ENCODE data around the gene ABHD14A. TPM values are rescaled to one million over a fixed set of nuclear protein-coding genes. Genes with fewer than 3 reads are reported as not detected.

ABHD14A gene
- total and polyA plus RNA-seq, 2 donors = 12.7 to 17.6 TPM

DNA sequence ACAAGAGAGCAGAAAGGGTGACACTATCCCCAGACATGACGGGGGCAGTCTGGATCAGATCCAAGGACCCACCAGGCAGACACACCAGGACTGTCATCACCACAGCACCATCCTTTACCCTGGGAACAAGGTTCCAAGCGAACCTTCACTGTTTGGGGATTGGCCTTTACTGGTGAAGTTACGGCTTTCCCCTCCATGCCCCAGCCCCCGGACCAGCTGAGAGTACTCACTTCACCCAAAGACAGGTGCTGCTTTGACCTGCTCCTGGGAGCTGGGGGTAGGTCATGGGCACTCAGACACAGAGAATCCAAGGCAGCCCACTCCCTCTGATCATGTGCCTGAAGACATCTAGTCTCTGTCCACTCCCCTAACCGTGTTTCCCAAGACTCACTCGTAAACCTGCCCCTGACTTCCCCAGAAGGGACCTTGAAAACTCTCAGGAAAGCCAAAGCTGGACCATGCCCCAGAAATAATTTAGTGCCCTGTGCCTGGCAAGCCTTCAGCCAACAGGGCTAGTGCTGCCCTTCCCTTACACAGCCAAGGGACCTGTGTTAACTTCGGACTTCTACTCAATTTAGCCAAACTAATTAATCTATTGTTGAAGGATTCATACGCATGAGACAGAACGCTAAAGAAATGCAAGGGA is 36.0 kb upstream of the ABHD14A start:
- H3K27me3 ChIP-seq (ENCODE audit: control insufficient read depth in 2 of 2, insufficient read depth in 1 of 2, low read length in 1 of 2) = no peaks in the 10 kb centered on the region
- DNase-seq (ENCODE audit: low read depth in 6 of 9, low spot score in 9 of 9) = no peak
- no peak overlapping the region for H3K27ac ChIP-seq (ENCODE audit: low read depth in 1 of 2, low read length in 1 of 2)
- no peaks in the 10 kb centered on the region for H3K9me3 ChIP-seq (ENCODE audit: control insufficient read depth in 2 of 2, insufficient read depth in 1 of 2, low read length in 1 of 2)
- H3K36me3 ChIP-seq (ENCODE audit: control insufficient read depth in 2 of 2, insufficient read depth in 2 of 2, low read length in 1 of 2) = peaks cover 27 to 37% of the 10 kb centered on the region in 2 donors
- H3K4me3 ChIP-seq (ENCODE audit: low read length in 2 of 2) = no peak overlapping the region
- WGBS = 98% methylated on average over 9 of the region's 9 CpGs
- H3K4me1 ChIP-seq (ENCODE audit: control insufficient read depth in 2 of 2, insufficient read depth in 2 of 2, low read length in 2 of 2) = peaks cover 11 to 19% of the 10 kb centered on the region in 2 donors

DNA sequence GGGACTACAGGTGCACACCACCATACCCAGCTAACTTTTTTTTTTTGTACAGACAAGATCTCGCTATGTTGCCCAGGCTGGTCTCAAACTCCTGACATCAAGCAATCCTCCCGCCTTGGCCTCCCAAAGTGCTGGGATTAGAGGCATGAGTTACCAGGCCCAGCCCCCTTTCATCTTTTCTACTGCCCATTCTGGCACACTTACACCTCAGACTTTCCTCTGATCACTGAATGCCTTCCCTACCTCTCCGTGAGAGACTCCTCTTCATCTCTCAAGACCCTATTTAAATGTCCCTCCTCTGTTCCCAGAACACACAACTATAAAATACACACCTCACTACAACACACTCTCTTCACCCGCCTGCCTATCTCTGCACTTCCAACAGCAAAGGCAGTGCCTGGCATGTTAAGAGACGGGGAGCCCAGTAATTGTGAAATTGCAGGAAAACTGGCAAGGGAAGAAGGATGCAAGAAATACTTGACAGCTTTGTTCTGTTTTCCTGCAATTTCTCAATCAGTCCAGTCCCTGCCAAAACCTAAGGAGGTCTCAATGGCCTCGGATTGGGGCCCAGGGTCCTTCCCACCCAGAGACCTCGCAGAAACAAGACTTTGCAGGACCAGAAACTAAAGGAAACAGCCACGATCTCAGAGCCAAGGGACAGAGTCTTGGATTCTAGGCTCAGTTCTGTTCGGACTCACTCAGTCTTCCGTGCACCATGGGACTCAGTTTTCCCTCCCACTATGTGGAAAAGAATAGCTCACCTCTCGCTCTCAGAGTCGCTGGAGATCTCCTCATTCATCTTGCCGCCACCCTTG is 34.0 kb upstream of the ABHD14A start:
- peaks cover 12 to 24% of the 10 kb centered on the region in 2 donors for H3K36me3 ChIP-seq (ENCODE audit: control insufficient read depth in 2 of 2, insufficient read depth in 2 of 2, low read length in 1 of 2)
- no peaks in the 10 kb centered on the region for H3K27me3 ChIP-seq (ENCODE audit: control insufficient read depth in 2 of 2, insufficient read depth in 1 of 2, low read length in 1 of 2)
- H3K4me3 ChIP-seq (ENCODE audit: low read length in 2 of 2) = peak overlapping the region; percentile 59 to 73
- 50% methylated on average over 13 of the region's 13 CpGs for WGBS
- H3K4me1 ChIP-seq (ENCODE audit: control insufficient read depth in 2 of 2, insufficient read depth in 2 of 2, low read length in 2 of 2) = peaks cover 11 to 19% of the 10 kb centered on the region in 2 donors
- no peak for DNase-seq (ENCODE audit: low read depth in 6 of 9, low spot score in 9 of 9)
- H3K27ac ChIP-seq (ENCODE audit: low read depth in 1 of 2, low read length in 1 of 2) = no peak overlapping the region
- H3K9me3 ChIP-seq (ENCODE audit: control insufficient read depth in 2 of 2, insufficient read depth in 1 of 2, low read length in 1 of 2) = no peaks in the 10 kb centered on the region

DNA sequence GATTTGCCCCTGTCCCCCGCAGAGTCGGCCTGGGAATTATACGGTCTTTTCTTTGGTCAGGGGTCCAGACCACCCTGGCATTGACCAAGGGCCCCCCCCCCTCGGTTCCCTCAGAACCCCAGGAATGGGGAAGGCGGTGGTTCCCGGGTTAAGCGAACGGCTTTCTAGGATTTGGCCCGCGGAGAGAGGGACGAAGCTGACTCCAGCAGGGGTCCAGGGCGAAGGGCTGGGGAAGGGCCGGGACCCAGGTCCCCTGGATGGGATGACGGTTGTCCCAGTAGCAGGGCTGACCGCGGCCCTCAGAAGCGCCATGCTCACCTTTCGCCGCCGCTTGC is 33.4 kb upstream of the ABHD14A start:
- Histone ChIP-seq H3K4me3 (ENCODE audit: low read length in 2 of 2) (peak overlapping the region; percentile 59 to 73), H3K36me3 (ENCODE audit: control insufficient read depth in 2 of 2, insufficient read depth in 2 of 2, low read length in 1 of 2) (peaks cover 9 to 19% of the 10 kb centered on the region in 2 donors), H3K4me1 (ENCODE audit: control insufficient read depth in 2 of 2, insufficient read depth in 2 of 2, low read length in 2 of 2) (peaks cover 11 to 19% of the 10 kb centered on the region in 2 donors), H3K27me3 (ENCODE audit: control insufficient read depth in 2 of 2, insufficient read depth in 1 of 2, low read length in 1 of 2) (no peaks in the 10 kb centered on the region), H3K27ac (ENCODE audit: low read depth in 1 of 2, low read length in 1 of 2) (peak overlapping the region in 1 of 2 donors; percentile 26), H3K9me3 (ENCODE audit: control insufficient read depth in 2 of 2, insufficient read depth in 1 of 2, low read length in 1 of 2) (no peaks in the 10 kb centered on the region)
- DNase-seq (ENCODE audit: low read depth in 6 of 9, low spot score in 9 of 9) = no peak
- under 1% methylated on average over 20 of the region's 20 CpGs for WGBS

DNA sequence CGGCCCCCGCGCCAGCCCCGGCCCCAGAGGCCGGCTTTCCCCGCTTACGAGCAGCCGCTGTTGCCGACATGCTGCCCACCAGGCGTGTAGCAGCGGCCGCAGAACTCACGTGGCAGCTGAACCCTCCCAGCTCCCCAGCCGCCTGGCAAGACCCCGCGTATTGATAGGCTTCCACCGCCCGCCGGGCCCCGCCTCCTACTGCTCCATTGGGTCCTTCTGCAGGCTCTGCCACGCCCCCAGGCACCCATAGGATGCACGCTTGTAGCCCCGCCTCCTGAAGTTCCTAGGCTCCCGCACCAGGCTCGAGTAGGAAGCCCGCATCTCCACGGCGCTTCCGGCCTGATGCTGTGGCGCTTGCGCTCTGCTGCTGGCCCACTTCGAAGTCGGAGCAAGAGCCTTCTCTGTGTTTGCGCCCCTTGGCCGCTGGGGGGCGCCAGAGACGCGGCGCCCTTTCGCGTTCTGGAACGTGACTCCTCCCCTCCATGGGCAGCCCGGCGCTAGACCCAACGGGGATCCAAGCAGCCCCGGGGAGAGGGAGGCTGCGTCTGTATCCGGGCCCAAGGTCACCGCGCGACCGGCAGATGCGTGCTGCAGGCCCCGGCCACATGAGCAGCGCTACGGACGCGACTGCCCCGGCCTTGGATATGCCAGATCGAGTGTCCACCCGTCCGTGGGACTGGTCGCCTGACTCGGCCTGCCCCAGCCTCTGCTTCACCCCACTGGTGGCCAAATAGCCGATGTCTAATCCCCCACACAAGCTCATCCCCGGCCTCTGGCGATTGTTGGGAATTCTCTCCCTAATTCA is 32.9 kb upstream of the ABHD14A start, which contains the start of the genes PARP3 and RRP9:
Gene PARP3 (plus strand): TSS at position 566 of the 805 bp plus-strand sequence. CDS start 993 bp downstream, outside the sequence.
Gene RRP9 (minus strand): TSS at position 107 of the 805 bp plus-strand sequence. CDS start 37 bp downstream, at position 70.
- Histone ChIP-seq H3K27me3 (ENCODE audit: control insufficient read depth in 2 of 2, insufficient read depth in 1 of 2, low read length in 1 of 2) (no peaks in the 10 kb centered on the region), H3K9me3 (ENCODE audit: control insufficient read depth in 2 of 2, insufficient read depth in 1 of 2, low read length in 1 of 2) (no peaks in the 10 kb centered on the region), H3K4me3 (ENCODE audit: low read length in 2 of 2) (peak within 1 kb of the TSS; percentile 59 to 73), H3K4me1 (ENCODE audit: control insufficient read depth in 2 of 2, insufficient read depth in 2 of 2, low read length in 2 of 2) (peaks cover 11 to 19% of the 10 kb centered on the region in 2 donors), H3K36me3 (ENCODE audit: control insufficient read depth in 2 of 2, insufficient read depth in 2 of 2, low read length in 1 of 2) (peaks cover 3 to 14% of the 10 kb centered on the region in 2 donors), H3K27ac (ENCODE audit: low read depth in 1 of 2, low read length in 1 of 2) (peak within 1 kb of the TSS; percentile 51 to 80)
- DNase-seq (ENCODE audit: low read depth in 6 of 9, low spot score in 9 of 9) = peak; percentile 98 to 100 (median 99)
- 3% methylated on average over 67 of the region's 67 CpGs for WGBS

DNA sequence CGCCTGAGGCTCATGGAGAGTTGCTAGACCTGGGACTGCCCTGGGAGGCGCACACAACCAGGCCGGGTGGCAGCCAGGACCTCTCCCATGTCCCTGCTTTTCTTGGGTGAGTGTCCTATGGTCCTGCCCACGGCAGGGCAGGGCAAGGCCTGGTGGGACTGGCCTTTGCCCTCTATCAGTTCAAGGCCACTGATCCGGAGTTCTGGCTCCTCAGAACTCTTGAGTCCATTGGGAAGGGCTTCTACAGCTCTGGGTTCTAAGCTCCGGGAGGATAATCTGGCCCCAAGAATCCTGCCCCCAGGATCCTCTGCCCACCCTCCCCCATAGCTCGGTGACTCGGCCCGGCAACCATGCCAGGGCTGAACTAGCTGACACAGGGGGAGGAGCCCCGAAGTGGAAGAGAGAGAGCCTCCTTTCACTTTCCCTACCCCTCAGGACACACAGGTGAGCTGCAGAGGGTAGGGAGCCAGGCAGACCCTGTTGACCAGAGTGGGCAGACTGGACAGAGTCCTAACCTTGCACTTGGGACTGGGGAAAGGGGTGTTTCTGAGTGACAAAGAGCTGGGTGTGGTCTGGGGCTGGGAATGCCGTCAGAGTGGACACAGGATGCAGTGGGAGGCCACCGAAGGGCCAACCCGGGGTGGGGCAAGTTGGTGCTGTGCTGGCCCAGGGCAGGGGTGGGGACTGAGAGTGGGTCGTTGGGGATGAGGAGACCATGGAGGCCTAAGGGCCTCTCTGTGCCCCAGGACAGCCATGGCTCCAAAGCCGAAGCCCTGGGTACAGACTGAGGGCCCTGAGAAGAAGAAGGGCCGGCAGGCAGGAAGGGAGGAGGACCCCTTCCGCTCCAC is 32.0 kb upstream of the ABHD14A start:
- Histone ChIP-seq H3K4me1 (ENCODE audit: control insufficient read depth in 2 of 2, insufficient read depth in 2 of 2, low read length in 2 of 2) (peaks cover 11 to 19% of the 10 kb centered on the region in 2 donors), H3K4me3 (ENCODE audit: low read length in 2 of 2) (peak overlapping the region; percentile 57 to 62), H3K27ac (ENCODE audit: low read depth in 1 of 2, low read length in 1 of 2) (peak overlapping the region; percentile 51 to 80), H3K9me3 (ENCODE audit: control insufficient read depth in 2 of 2, insufficient read depth in 1 of 2, low read length in 1 of 2) (no peaks in the 10 kb centered on the region), H3K36me3 (ENCODE audit: control insufficient read depth in 2 of 2, insufficient read depth in 2 of 2, low read length in 1 of 2) (peaks cover 0 to 6% of the 10 kb centered on the region in 2 donors), H3K27me3 (ENCODE audit: control insufficient read depth in 2 of 2, insufficient read depth in 1 of 2, low read length in 1 of 2) (no peaks in the 10 kb centered on the region)
- 70% methylated on average over 17 of the region's 17 CpGs for WGBS
- peak in 2 of 9 donors; percentile 4 to 40 for DNase-seq (ENCODE audit: low read depth in 6 of 9, low spot score in 9 of 9)

DNA sequence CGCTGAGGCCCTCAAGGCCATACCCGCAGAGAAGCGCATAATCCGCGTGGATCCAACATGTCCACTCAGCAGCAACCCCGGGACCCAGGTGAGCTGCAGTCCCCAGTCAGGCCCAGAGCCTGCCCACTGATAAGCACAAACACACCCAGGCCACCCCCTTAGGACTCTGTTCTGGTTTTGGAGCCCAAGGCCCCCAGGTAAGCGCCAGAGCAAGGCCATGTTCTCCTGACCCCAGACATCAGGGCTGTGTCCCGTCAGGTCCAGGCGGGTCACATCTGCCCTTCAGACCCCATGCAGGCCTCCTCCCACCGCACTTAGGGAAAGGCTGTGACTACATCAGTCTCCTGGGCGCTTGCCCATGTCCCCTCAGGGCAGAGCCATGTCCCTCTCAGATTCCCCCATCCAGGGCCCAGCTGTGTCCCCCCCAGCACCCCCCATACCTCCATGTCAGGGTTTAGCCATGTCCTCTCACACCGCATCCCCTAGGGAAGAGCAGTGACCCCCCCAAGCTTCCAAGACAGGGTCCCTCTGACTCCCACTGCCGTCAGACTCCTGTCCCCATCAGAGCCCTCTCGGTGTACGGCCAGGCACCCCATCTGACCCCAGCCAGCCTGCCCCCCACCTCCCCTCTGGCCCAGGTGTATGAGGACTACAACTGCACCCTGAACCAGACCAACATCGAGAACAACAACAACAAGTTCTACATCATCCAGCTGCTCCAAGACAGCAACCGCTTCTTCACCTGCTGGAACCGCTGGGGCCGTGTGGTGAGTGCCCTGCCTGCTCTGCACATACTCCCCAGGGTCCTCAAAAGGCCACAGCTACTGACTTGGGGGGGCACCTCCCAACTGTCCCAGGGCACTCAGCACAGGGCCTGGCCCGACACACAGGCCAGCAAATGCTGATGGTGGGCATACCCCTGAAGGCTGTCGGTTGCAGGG is 31.1 kb upstream of the ABHD14A start:
- 98% methylated on average over 21 of the region's 21 CpGs for WGBS

DNA sequence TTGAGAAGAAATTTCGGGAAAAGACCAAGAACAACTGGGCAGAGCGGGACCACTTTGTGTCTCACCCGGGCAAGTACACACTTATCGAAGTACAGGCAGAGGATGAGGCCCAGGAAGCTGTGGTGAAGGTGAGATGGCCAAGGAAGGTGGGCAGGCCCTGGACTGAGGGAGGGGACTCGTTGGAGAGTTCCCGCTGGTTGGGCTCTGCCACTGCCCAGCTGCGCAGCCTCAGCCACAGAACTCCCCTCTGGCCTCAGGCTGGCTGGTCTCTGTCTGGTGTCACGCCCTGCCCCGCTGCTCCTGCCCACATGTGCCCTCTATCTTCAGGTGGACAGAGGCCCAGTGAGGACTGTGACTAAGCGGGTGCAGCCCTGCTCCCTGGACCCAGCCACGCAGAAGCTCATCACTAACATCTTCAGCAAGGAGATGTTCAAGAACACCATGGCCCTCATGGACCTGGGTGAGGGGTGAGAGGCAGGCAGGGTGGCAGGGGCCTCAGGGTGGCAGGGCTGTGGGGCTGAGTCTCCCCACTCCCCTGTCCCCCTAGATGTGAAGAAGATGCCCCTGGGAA is 30.3 kb upstream of the ABHD14A start:
- no peak for DNase-seq (ENCODE audit: low read depth in 6 of 9, low spot score in 9 of 9)
- WGBS = 94% methylated on average over 11 of the region's 11 CpGs

More for the DNA sequence above, 31.1 kb upstream of the ABHD14A start:
- Histone ChIP-seq H3K36me3 (ENCODE audit: control insufficient read depth in 2 of 2, insufficient read depth in 2 of 2, low read length in 1 of 2) (peaks cover 0 to 2% of the 10 kb centered on the region in 2 donors), H3K27ac (ENCODE audit: low read depth in 1 of 2, low read length in 1 of 2) (no peak overlapping the region), H3K4me3 (ENCODE audit: low read length in 2 of 2) (no peak overlapping the region), H3K4me1 (ENCODE audit: control insufficient read depth in 2 of 2, insufficient read depth in 2 of 2, low read length in 2 of 2) (peaks cover 11 to 19% of the 10 kb centered on the region in 2 donors), H3K27me3 (ENCODE audit: control insufficient read depth in 2 of 2, insufficient read depth in 1 of 2, low read length in 1 of 2) (no peaks in the 10 kb centered on the region), H3K9me3 (ENCODE audit: control insufficient read depth in 2 of 2, insufficient read depth in 1 of 2, low read length in 1 of 2) (no peaks in the 10 kb centered on the region)
- DNase-seq (ENCODE audit: low read depth in 6 of 9, low spot score in 9 of 9) = no peak

More for the DNA sequence above, 30.3 kb upstream of the ABHD14A start:
- H3K4me3 ChIP-seq (ENCODE audit: low read length in 2 of 2) = no peak overlapping the region
- H3K36me3 ChIP-seq (ENCODE audit: control insufficient read depth in 2 of 2, insufficient read depth in 2 of 2, low read length in 1 of 2) = no peaks in the 10 kb centered on the region
- H3K27me3 ChIP-seq (ENCODE audit: control insufficient read depth in 2 of 2, insufficient read depth in 1 of 2, low read length in 1 of 2) = peaks cover 0 to 2% of the 10 kb centered on the region in 2 donors
- H3K27ac ChIP-seq (ENCODE audit: low read depth in 1 of 2, low read length in 1 of 2) = no peak overlapping the region
- H3K4me1 ChIP-seq (ENCODE audit: control insufficient read depth in 2 of 2, insufficient read depth in 2 of 2, low read length in 2 of 2) = peaks cover 11 to 19% of the 10 kb centered on the region in 2 donors
- no peaks in the 10 kb centered on the region for H3K9me3 ChIP-seq (ENCODE audit: control insufficient read depth in 2 of 2, insufficient read depth in 1 of 2, low read length in 1 of 2)
